ENCODE results near the gene UBE2K. TPM values are rescaled to one million over a fixed set of nuclear protein-coding genes. Genes with fewer than 3 reads are reported as not detected.
A peak's percentile ranks its signal among the peaks of the same experiment; 100 is the strongest.

UBE2K gene
- total and polyA plus RNA-seq, 4 experiments from 2014 or later, result 45.0 to 79.5 (median 52.6) TPM

GRCh38 chr4:39750216-39750615 is 52.3 kb downstream of the UBE2K start:
- no peak for DNase-seq
- H3K27ac ChIP-seq (ENCODE audit: low read depth, low read length), result no peak overlapping the region
- Mint-ChIP-seq H3K27ac (no peak overlapping the region), H3K9me3 (peaks cover 0 to 2% (median 0%) of the 10 kb centered on the region in 8 donors), H3K27me3 (no peaks in the 10 kb centered on the region), H3K4me1 (peaks cover 0 to 26% (median 19%) of the 10 kb centered on the region in 4 donors), H3K36me3 (peaks cover 11 to 42% of the 10 kb centered on the region in 2 donors), H3K4me3 (no peak overlapping the region)
- intact Hi-C loops (cut with micrococcal nuclease), result no loop called here
- H3K36me3 ChIP-seq (ENCODE audit: insufficient read depth, low read length), result peaks cover 6% of the 10 kb centered on the region
- POLR2A ChIA-PET (ENCODE audit: partially characterized antibody), result no interaction called here
- H3K9me3 ChIP-seq (ENCODE audit: control insufficient read depth in 1 of 2, low read length in 2 of 2), result no peaks in the 10 kb centered on the region
- no peak overlapping the region for H3K4me3 ChIP-seq (ENCODE audit: low read length in 2 of 2)
- CTCF ChIA-PET (ENCODE audit: partially characterized antibody), result no interaction called here
- peaks cover 5% of the 10 kb centered on the region for H3K4me1 ChIP-seq (ENCODE audit: insufficient read depth, low read length)
- no peaks in the 10 kb centered on the region for H3K27me3 ChIP-seq (ENCODE audit: insufficient read depth, low read length)

- H3K27ac ChIP-seq (ENCODE audit: low read depth, low read length), result no peak overlapping the region
- H3K4me1 ChIP-seq (ENCODE audit: insufficient read depth, low read length), result peaks cover 5% of the 10 kb centered on the region
- peaks cover 26 to 51% of the 10 kb centered on the region in 2 donors for H3K36me3 Mint-ChIP-seq
- peaks cover 0 to 16% (median 12%) of the 10 kb centered on the region in 4 donors for H3K4me1 Mint-ChIP-seq
- no peaks in the 10 kb centered on the region for H3K9me3 ChIP-seq (ENCODE audit: control insufficient read depth in 1 of 2, low read length in 2 of 2)
- H3K36me3 ChIP-seq (ENCODE audit: insufficient read depth, low read length), result peaks cover 7% of the 10 kb centered on the region
- intact Hi-C loops (cut with micrococcal nuclease), result no loop called here
- H3K27me3 Mint-ChIP-seq, result no peaks in the 10 kb centered on the region
- no peaks in the 10 kb centered on the region for H3K9me3 Mint-ChIP-seq
- DNase-seq, result no peak
- ChIA-PET POLR2A (ENCODE audit: partially characterized antibody) (no interaction called here), CTCF (ENCODE audit: partially characterized antibody) (interaction anchor here (0.7 kb wide), 1 partner anchor 291 kb away, joined by 3 read pairs; no protein-coding TSS in a partner anchor)
- no peaks in the 10 kb centered on the region for H3K27me3 ChIP-seq (ENCODE audit: insufficient read depth, low read length)
- peak overlapping the region in 4 of 7 donors; percentile 10 to 81 (median 60) for H3K27ac Mint-ChIP-seq
- no peak overlapping the region for H3K4me3 ChIP-seq (ENCODE audit: low read length in 2 of 2)
- H3K4me3 Mint-ChIP-seq, result no peak overlapping the region
Measured at GRCh38 chr4:39754309-39754708, 56.4 kb downstream of the UBE2K start.

GRCh38 chr4:39756159-39756558 is 58.2 kb downstream of the UBE2K start:
- Histone ChIP-seq H3K4me1 (ENCODE audit: insufficient read depth, low read length) (peaks cover 5% of the 10 kb centered on the region), H3K27me3 (ENCODE audit: insufficient read depth, low read length) (no peaks in the 10 kb centered on the region), H3K9me3 (ENCODE audit: control insufficient read depth in 1 of 2, low read length in 2 of 2) (no peaks in the 10 kb centered on the region), H3K27ac (ENCODE audit: low read depth, low read length) (no peak overlapping the region), H3K4me3 (ENCODE audit: low read length in 2 of 2) (no peak overlapping the region), H3K36me3 (ENCODE audit: insufficient read depth, low read length) (peaks cover 7% of the 10 kb centered on the region)
- Mint-ChIP-seq H3K4me1 (peaks cover 0 to 16% (median 11%) of the 10 kb centered on the region in 4 donors), H3K36me3 (peaks cover 33 to 53% of the 10 kb centered on the region in 2 donors), H3K9me3 (no peaks in the 10 kb centered on the region), H3K4me3 (no peak overlapping the region), H3K27me3 (no peaks in the 10 kb centered on the region), H3K27ac (peak overlapping the region in 6 of 7 donors; percentile 0 to 71 (median 26))
- intact Hi-C loops (cut with micrococcal nuclease), result no loop called here
- CTCF ChIA-PET (ENCODE audit: partially characterized antibody), result interaction anchor here (1.0 to 1.2 kb wide), 4 partner anchors 11 to 61 kb away, joined by 3 to 4 read pairs (median 4); partner anchors contain the start of gene UBE2K
- no peak for DNase-seq
- POLR2A ChIA-PET (ENCODE audit: partially characterized antibody), result interaction anchor here (0.5 kb wide), 1 partner anchor 269 kb away, joined by 3 read pairs; no protein-coding TSS in a partner anchor

- H3K9me3 ChIP-seq (ENCODE audit: control insufficient read depth in 1 of 2, low read length in 2 of 2), result no peaks in the 10 kb centered on the region
- peaks cover 7% of the 10 kb centered on the region for H3K36me3 ChIP-seq (ENCODE audit: insufficient read depth, low read length)
- ChIA-PET CTCF (ENCODE audit: partially characterized antibody) (interaction anchor here (0.5 kb wide), 1 partner anchor 298 kb away, joined by 3 read pairs; no protein-coding TSS in a partner anchor), POLR2A (ENCODE audit: partially characterized antibody) (no interaction called here)
- H3K27me3 ChIP-seq (ENCODE audit: insufficient read depth, low read length), result no peaks in the 10 kb centered on the region
- H3K9me3 Mint-ChIP-seq, result no peaks in the 10 kb centered on the region
- intact Hi-C loops (cut with micrococcal nuclease), result no loop called here
- no peak overlapping the region for H3K4me3 Mint-ChIP-seq
- H3K4me3 ChIP-seq (ENCODE audit: low read length in 2 of 2), result no peak overlapping the region
- peaks cover 37 to 59% of the 10 kb centered on the region in 2 donors for H3K36me3 Mint-ChIP-seq
- no peak for DNase-seq
- H3K27ac ChIP-seq (ENCODE audit: low read depth, low read length), result no peak overlapping the region
- H3K4me1 ChIP-seq (ENCODE audit: insufficient read depth, low read length), result no peaks in the 10 kb centered on the region
- H3K27ac Mint-ChIP-seq, result peak overlapping the region in 3 of 7 donors; percentile 47 to 71 (median 50)
- no peaks in the 10 kb centered on the region for H3K27me3 Mint-ChIP-seq
- peaks cover 0 to 11% (median 8%) of the 10 kb centered on the region in 4 donors for H3K4me1 Mint-ChIP-seq
Measured at GRCh38 chr4:39758176-39758575, 60.2 kb downstream of the UBE2K start.

DNA sequence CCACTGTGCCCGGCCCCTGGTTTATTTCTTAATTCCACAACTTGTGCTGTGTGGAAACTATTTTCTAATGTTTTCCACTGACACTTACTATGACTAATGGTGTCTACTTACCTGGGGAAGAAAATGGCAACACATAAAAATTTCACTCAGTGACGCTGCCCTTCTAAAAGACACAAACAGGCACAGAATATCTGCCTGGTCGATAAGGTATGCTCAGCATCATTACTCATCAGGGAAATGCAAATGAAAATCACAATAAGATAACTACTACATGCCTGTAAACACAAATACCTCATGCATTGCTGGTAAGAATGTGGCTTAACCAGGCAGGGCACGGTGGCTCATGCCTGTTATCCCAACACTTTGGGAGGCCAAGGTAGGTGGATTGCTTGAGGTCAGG is 61.6 kb downstream of the UBE2K start:
- Histone ChIP-seq H3K9me3 (ENCODE audit: control insufficient read depth in 1 of 2, low read length in 2 of 2) (no peaks in the 10 kb centered on the region), H3K4me3 (ENCODE audit: low read length in 2 of 2) (no peak overlapping the region), H3K36me3 (ENCODE audit: insufficient read depth, low read length) (peaks cover 7% of the 10 kb centered on the region), H3K27ac (ENCODE audit: low read depth, low read length) (no peak overlapping the region), H3K4me1 (ENCODE audit: insufficient read depth, low read length) (no peaks in the 10 kb centered on the region), H3K27me3 (ENCODE audit: insufficient read depth, low read length) (no peaks in the 10 kb centered on the region)
- H3K27me3 Mint-ChIP-seq, result no peaks in the 10 kb centered on the region
- H3K4me3 Mint-ChIP-seq, result no peak overlapping the region
- H3K36me3 Mint-ChIP-seq, result peaks cover 37 to 57% of the 10 kb centered on the region in 2 donors
- H3K27ac Mint-ChIP-seq, result no peak overlapping the region
- POLR2A ChIA-PET (ENCODE audit: partially characterized antibody), result no interaction called here
- no peaks in the 10 kb centered on the region for H3K9me3 Mint-ChIP-seq
- no peak for DNase-seq
- intact Hi-C loops (cut with micrococcal nuclease), result no loop called here
- CTCF ChIA-PET (ENCODE audit: partially characterized antibody), result no interaction called here
- H3K4me1 Mint-ChIP-seq, result peaks cover 0 to 3% (median 0%) of the 10 kb centered on the region in 4 donors

DNA sequence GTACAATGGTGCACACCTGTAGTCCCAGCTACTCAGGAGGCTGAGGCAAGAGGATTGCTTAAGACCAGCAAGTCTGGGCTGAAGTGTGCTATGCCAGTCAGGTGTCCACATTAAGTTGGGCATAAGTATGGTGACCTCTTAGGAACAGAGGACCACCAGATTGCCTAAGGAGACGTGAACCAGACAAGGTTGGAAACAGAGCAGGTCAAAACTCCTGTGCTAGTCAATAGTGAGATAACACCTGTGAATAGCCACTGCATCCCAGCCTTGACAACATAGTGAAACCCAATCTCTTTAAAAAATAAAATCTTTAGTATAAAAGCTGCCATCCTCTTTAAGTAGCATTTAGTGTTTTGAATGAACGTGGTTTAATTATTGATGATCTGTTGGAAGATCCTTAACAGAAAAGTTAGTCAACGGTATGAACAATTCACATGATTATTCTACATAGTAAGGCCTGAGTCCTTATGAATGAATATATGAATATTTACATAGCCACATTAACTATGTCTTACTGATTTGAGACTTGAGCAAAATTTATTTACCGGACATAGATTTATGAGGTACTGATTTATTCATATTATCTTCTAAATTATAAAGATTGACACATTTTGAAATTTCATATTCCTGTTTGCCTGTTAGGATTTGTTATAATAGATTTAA is 63.2 kb downstream of the UBE2K start:
- peaks cover 0 to 2% (median 0%) of the 10 kb centered on the region in 4 donors for H3K4me1 Mint-ChIP-seq
- Histone ChIP-seq H3K27ac (ENCODE audit: low read depth, low read length) (no peak overlapping the region), H3K4me3 (ENCODE audit: low read length in 2 of 2) (no peak overlapping the region), H3K9me3 (ENCODE audit: control insufficient read depth in 1 of 2, low read length in 2 of 2) (no peaks in the 10 kb centered on the region), H3K27me3 (ENCODE audit: insufficient read depth, low read length) (no peaks in the 10 kb centered on the region), H3K4me1 (ENCODE audit: insufficient read depth, low read length) (no peaks in the 10 kb centered on the region), H3K36me3 (ENCODE audit: insufficient read depth, low read length) (peaks cover 4% of the 10 kb centered on the region)
- no peak for DNase-seq
- H3K9me3 Mint-ChIP-seq, result no peaks in the 10 kb centered on the region
- H3K36me3 Mint-ChIP-seq, result peaks cover 31 to 54% of the 10 kb centered on the region in 2 donors
- H3K27me3 Mint-ChIP-seq, result no peaks in the 10 kb centered on the region
- H3K27ac Mint-ChIP-seq, result peak overlapping the region in 1 of 7 donors; percentile 57
- no peak overlapping the region for H3K4me3 Mint-ChIP-seq
- POLR2A ChIA-PET (ENCODE audit: partially characterized antibody), result interaction anchor here (0.6 kb wide), 1 partner anchor 249 kb away, joined by 3 read pairs; no protein-coding TSS in a partner anchor
- CTCF ChIA-PET (ENCODE audit: partially characterized antibody), result no interaction called here
- intact Hi-C loops (cut with micrococcal nuclease), result no loop called here

DNA sequence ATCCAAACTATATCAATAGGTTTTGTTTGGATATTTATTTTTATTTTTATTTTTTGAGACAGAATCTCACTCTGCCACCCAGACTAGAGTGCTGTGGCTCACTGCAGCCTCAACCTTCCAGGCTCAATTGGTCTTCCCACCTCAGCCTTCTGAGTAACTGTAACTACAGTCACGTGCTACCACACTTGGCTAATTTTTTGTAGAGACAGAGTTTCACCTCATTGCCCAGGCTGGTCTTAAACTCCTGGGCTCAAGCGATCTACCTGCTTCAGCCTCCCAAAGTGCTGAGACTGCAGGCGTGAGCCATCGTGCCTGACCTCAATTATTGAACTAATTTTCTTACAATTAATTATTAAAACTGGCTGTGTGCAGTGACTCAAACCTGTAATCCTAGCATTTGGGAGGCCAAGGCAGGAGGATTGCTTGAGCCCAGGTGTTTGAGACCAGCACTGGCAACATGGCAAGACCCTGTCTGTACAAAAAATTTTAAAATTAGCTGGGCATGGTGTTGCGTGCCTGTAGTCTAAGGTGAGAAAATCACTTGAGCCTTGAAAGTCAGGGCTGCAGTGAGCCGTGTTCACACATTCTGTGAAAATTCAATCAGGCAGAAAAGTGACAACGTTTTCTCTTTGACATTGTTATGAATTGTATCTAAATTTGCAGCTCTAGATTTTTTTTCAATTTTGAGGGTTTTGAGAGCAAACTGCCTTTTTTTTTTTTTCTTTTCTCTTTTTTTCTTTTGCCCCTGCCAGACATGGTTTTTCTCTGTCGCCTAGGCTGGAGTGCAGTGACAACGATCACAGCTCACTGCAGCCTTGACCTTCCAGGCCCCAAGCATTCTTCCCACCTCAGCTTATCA is 66.0 kb downstream of the UBE2K start:
- peaks cover 19 to 48% of the 10 kb centered on the region in 2 donors for H3K36me3 Mint-ChIP-seq
- DNase-seq, result no peak
- H3K27ac ChIP-seq (ENCODE audit: low read depth, low read length), result no peak overlapping the region
- peaks cover 0 to 2% (median 0%) of the 10 kb centered on the region in 4 donors for H3K4me1 Mint-ChIP-seq
- CTCF ChIA-PET (ENCODE audit: partially characterized antibody), result no interaction called here
- no peaks in the 10 kb centered on the region for H3K9me3 Mint-ChIP-seq
- peak overlapping the region in 2 of 7 donors; percentile 17 to 61 for H3K27ac Mint-ChIP-seq
- no peak overlapping the region for H3K4me3 ChIP-seq (ENCODE audit: low read length in 2 of 2)
- no peaks in the 10 kb centered on the region for H3K9me3 ChIP-seq (ENCODE audit: control insufficient read depth in 1 of 2, low read length in 2 of 2)
- H3K27me3 ChIP-seq (ENCODE audit: insufficient read depth, low read length), result no peaks in the 10 kb centered on the region
- POLR2A ChIA-PET (ENCODE audit: partially characterized antibody), result no interaction called here
- no peaks in the 10 kb centered on the region for H3K27me3 Mint-ChIP-seq
- H3K4me3 Mint-ChIP-seq, result no peak overlapping the region
- H3K36me3 ChIP-seq (ENCODE audit: insufficient read depth, low read length), result no peaks in the 10 kb centered on the region
- H3K4me1 ChIP-seq (ENCODE audit: insufficient read depth, low read length), result no peaks in the 10 kb centered on the region
- intact Hi-C loops (cut with micrococcal nuclease), result no loop called here
